ENCODE measurements around the gene JAK1. TPM values are rescaled to one million over a fixed set of nuclear protein-coding genes. Genes with fewer than 3 reads are reported as not detected.

The JAK1 gene
- total RNA-seq (2014; rRNA removed; shearing (Covaris generic)) (15.8 and 19.5 TPM in 2 replicates), polyA plus RNA-seq (2016; fragmentation: Nextera tagmentation; extraction: Ambion mirVana) (7.9 and 8.0 TPM in 2 replicates)
- long read RNA-seq, partial matches to known transcripts, result 5 of 8 reads
- long read RNA-seq, other reads (novel, unspliced or antisense), result 3 of 8 reads

DNA sequence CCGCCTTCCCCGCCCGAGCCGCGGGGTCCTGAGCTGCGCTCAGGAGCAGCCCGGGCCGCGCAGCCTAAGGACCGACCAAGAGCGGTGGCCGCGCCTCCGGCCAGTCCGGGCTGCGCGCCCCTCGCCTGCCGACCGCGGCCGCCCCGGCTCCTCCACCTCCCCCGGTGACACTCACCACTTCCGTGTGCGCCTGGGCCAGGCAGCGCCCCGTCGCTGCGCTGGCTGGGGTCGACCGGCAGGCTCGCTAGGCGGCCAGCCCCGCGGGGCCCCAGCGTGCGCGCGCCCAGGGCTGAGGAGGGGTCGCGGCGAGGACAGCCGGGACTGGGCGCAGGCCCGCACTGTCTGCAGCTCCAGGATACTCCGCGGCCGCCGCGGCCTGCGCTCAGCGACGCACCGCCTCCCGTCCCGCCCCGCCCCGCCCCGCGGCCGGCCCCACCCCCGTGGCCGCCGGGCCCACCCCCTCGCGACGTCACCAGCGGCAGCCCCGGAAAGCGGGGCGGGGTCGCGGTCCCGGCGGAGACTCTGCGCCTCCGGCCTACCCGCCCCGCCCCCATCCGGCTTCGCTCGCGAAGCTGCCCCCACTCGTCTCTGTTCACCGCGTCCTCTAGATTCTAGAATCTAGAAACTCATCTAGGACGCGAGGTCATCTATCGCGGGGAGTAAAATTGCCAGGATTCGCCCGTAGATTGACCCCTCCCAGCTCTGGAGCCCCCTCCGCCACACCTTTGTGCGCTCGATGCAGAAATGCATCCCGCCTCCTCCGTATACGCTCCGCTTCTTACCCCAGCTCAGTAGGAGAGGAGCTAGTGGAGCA lies at the start of gene JAK1:
Gene JAK1 (minus strand): TSS at position 392 of the 814 bp plus-strand sequence. CDS start 80,285 bp downstream, outside the sequence.
- Histone ChIP-seq H3K9me2 (ENCODE audit: insufficient read depth) (no peaks in the 10 kb centered on the region), H3K4me3 (peak within 1 kb of the TSS; percentile 99), H4K20me1 (replicated peaks; ENCODE audit: insufficient read depth) (peaks cover 13% of the 10 kb centered on the region; the same call in 1 of the 2 replicates), H3K27me3 (ENCODE audit: insufficient read depth) (peaks cover 38% of the 10 kb centered on the region), H3K4me2 (peak within 1 kb of the TSS; percentile 81), H3F3A (replicated peaks; ENCODE audit: low read depth) (0 out of 2 replicates have a peak, but pooled peaks cover 3% of the 10 kb centered on the region), H3K4me1 (ENCODE audit: insufficient read depth) (peaks cover 5% of the 10 kb centered on the region), H3K36me3 (ENCODE audit: insufficient read depth) (no peaks in the 10 kb centered on the region), H2AFZ (peak within 1 kb of the TSS; percentile 98), H3K27ac (ENCODE audit: low read depth) (no peak within 1 kb of the TSS), H3K79me2 (replicated peaks; ENCODE audit: insufficient read depth) (peaks cover 30% of the 10 kb centered on the region)
- peak within 1 kb of the TSS; percentile 86 for H3K4me3 Mint-ChIP-seq
- H3K9me3 Mint-ChIP-seq, result no peaks in the 10 kb centered on the region
- ATAC-seq (peak; percentile 89), DNase-seq (ENCODE audit: low spot score) (peak; percentile 91)
- peaks cover 30% of the 10 kb centered on the region for H3K4me1 Mint-ChIP-seq
- TF ChIP-seq POLR2AphosphoS5 (IDR thresholded peaks at IDR 0.05; ENCODE audit: low read depth), result peak; percentile 77
- TF ChIP-seq, protein P1, sequence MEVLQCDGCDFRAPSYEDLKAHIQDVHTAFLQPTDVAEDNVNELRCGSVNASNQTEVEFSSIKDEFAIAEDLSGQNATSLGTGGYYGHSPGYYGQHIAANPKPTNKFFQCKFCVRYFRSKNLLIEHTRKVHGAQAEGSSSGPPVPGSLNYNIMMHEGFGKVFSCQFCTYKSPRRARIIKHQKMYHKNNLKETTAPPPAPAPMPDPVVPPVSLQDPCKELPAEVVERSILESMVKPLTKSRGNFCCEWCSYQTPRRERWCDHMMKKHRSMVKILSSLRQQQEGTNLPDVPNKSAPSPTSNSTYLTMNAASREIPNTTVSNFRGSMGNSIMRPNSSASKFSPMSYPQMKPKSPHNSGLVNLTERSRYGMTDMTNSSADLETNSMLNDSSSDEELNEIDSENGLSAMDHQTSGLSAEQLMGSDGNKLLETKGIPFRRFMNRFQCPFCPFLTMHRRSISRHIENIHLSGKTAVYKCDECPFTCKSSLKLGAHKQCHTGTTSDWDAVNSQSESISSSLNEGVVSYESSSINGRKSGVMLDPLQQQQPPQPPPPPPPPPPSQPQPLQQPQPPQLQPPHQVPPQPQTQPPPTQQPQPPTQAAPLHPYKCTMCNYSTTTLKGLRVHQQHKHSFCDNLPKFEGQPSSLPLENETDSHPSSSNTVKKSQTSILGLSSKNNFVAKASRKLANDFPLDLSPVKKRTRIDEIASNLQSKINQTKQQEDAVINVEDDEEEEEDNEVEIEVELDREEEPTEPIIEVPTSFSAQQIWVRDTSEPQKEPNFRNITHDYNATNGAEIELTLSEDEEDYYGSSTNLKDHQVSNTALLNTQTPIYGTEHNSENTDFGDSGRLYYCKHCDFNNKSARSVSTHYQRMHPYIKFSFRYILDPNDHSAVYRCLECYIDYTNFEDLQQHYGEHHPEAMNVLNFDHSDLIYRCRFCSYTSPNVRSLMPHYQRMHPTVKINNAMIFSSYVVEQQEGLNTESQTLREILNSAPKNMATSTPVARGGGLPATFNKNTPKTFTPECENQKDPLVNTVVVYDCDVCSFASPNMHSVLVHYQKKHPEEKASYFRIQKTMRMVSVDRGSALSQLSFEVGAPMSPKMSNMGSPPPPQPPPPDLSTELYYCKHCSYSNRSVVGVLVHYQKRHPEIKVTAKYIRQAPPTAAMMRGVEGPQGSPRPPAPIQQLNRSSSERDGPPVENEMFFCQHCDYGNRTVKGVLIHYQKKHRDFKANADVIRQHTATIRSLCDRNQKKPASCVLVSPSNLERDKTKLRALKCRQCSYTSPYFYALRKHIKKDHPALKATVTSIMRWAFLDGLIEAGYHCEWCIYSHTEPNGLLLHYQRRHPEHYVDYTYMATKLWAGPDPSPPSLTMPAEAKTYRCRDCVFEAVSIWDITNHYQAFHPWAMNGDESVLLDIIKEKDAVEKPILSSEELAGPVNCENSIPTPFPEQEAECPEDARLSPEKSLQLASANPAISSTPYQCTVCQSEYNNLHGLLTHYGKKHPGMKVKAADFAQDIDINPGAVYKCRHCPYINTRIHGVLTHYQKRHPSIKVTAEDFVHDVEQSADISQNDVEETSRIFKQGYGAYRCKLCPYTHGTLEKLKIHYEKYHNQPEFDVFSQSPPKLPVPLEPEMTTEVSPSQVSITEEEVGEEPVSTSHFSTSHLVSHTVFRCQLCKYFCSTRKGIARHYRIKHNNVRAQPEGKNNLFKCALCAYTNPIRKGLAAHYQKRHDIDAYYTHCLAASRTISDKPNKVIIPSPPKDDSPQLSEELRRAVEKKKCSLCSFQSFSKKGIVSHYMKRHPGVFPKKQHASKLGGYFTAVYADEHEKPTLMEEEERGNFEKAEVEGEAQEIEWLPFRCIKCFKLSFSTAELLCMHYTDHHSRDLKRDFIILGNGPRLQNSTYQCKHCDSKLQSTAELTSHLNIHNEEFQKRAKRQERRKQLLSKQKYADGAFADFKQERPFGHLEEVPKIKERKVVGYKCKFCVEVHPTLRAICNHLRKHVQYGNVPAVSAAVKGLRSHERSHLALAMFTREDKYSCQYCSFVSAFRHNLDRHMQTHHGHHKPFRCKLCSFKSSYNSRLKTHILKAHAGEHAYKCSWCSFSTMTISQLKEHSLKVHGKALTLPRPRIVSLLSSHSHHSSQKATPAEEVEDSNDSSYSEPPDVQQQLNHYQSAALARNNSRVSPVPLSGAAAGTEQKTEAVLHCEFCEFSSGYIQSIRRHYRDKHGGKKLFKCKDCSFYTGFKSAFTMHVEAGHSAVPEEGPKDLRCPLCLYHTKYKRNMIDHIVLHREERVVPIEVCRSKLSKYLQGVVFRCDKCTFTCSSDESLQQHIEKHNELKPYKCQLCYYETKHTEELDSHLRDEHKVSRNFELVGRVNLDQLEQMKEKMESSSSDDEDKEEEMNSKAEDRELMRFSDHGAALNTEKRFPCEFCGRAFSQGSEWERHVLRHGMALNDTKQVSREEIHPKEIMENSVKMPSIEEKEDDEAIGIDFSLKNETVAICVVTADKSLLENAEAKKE (CRISPR knock-in tag; IDR thresholded peaks at IDR 0.05), result no peak
- TF ChIP-seq CREB1 (CRISPR knock-in tag; IDR thresholded peaks at IDR 0.05; ENCODE audit: low read depth), result peak; percentile 49; the same call in 1 of the 2 replicates
- H3K27ac Mint-ChIP-seq, result peak within 1 kb of the TSS; percentile 60
- H3K27me3 Mint-ChIP-seq (ENCODE audit: insufficient read depth, low read depth, poor library complexity), result peaks cover 25% of the 10 kb centered on the region
- H3K36me3 Mint-ChIP-seq (ENCODE audit: low read depth), result no peaks in the 10 kb centered on the region; the same call in 2 of the 3 replicates

DNA sequence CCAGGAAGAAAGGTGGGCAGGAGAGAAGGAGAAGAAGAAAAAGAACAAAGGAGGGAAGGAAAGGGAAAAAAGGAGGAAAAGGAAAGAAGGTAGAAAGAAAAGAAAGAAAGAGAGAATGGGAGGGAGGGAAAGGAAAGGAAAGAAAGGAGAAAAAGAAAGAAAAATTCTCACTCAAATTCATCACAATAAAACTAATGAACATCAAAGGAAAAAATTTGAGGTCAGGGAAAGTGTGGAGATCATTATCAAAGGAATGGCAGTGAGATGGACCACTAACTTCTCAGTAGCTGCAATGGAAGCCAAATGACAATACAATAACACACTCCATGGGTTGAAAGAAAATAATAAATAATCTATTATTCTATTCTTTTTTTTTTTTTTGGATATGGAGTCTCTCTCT lies 48.0 kb upstream of the JAK1 start:
- Mint-ChIP-seq H3K4me1 (no peaks in the 10 kb centered on the region), H3K27ac (no peak overlapping the region), H3K27me3 (ENCODE audit: insufficient read depth, low read depth, poor library complexity) (no peaks in the 10 kb centered on the region), H3K36me3 (ENCODE audit: low read depth) (no peaks in the 10 kb centered on the region), H3K9me3 (no peaks in the 10 kb centered on the region), H3K4me3 (no peak overlapping the region)
- Histone ChIP-seq H3K4me3 (no peak overlapping the region), H3K4me2 (no peak overlapping the region), H3K27ac (ENCODE audit: low read depth) (no peak overlapping the region), H3K27me3 (ENCODE audit: insufficient read depth) (no peaks in the 10 kb centered on the region), H3F3A (replicated peaks; ENCODE audit: low read depth) (no peaks in the 10 kb centered on the region), H2AFZ (no peak overlapping the region), H4K20me1 (replicated peaks; ENCODE audit: insufficient read depth) (no peaks in the 10 kb centered on the region), H3K9me2 (ENCODE audit: insufficient read depth) (no peaks in the 10 kb centered on the region), H3K79me2 (replicated peaks; ENCODE audit: insufficient read depth) (no peaks in the 10 kb centered on the region), H3K36me3 (ENCODE audit: insufficient read depth) (no peaks in the 10 kb centered on the region), H3K4me1 (ENCODE audit: insufficient read depth) (no peaks in the 10 kb centered on the region)
- ATAC-seq (no peak), DNase-seq (ENCODE audit: low spot score) (no peak)
- TF ChIP-seq ZNF114 (CRISPR knock-in tag; IDR thresholded peaks at IDR 0.05) (no peak), STAT1 (IDR thresholded peaks at IDR 0.05; ENCODE audit: unreplicated experiment) (no peak)
- TF ChIP-seq, protein P2, sequence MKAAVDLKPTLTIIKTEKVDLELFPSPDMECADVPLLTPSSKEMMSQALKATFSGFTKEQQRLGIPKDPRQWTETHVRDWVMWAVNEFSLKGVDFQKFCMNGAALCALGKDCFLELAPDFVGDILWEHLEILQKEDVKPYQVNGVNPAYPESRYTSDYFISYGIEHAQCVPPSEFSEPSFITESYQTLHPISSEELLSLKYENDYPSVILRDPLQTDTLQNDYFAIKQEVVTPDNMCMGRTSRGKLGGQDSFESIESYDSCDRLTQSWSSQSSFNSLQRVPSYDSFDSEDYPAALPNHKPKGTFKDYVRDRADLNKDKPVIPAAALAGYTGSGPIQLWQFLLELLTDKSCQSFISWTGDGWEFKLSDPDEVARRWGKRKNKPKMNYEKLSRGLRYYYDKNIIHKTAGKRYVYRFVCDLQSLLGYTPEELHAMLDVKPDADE (IDR thresholded peaks at IDR 0.05), result no peak

All from GM23338 (cell line).